LoVo (cell line): Measurements from ENCODE around the gene EFNA4.
A peak's percentile ranks its signal among the peaks of the same experiment; 100 is the strongest.
"Not testable (repeated sequence)": the region's sequence is repeated elsewhere in the genome, so short reads cannot be mapped to it uniquely, and the experiment has no call there.

ENCODE experiments used
- DNase-seq: peaks from one replicate; pipeline ENCODE4 v3.0.0-alpha.2; 2016; ENCODE audit warnings: low spot score

Gene EFNA4

GRCh38 chr1:155091071-155092051 is 27.8 kb downstream of the EFNA4 start:
- DNase-seq = peak; percentile 81

GRCh38 chr1:155092131-155092530 is 28.6 kb downstream of the EFNA4 start:
- DNase-seq = no peak

GRCh38 chr1:155092641-155093040 is 29.1 kb downstream of the EFNA4 start:
- DNase-seq = no peak

- DNase-seq = peak; percentile 37
These were observed 30.5 kb downstream of the EFNA4 start for GRCh38 chr1:155093911-155094621.

- DNase-seq = no peak
These were observed 31.0 kb downstream of the EFNA4 start for GRCh38 chr1:155094622-155094948.

GRCh38 chr1:155099331-155099730 is 35.8 kb downstream of the EFNA4 start:
- no peak for DNase-seq

- DNase-seq = no peak
These were observed 39.8 kb downstream of the EFNA4 start for GRCh38 chr1:155103325-155103724.

GRCh38 chr1:155104605-155105534 is 41.3 kb downstream of the EFNA4 start:
- no peak for DNase-seq

- no peak for DNase-seq
These were observed 42.1 kb downstream of the EFNA4 start for GRCh38 chr1:155105604-155106011.

GRCh38 chr1:155106862-155107261 is 43.3 kb downstream of the EFNA4 start:
- no peak for DNase-seq

- no peak for DNase-seq
These were observed 44.0 kb downstream of the EFNA4 start for GRCh38 chr1:155107309-155108264.

GRCh38 chr1:155108296-155108695 is 44.8 kb downstream of the EFNA4 start:
- no peak for DNase-seq

- DNase-seq = no peak
These were observed 46.8 kb downstream of the EFNA4 start for GRCh38 chr1:155110381-155110780.

- no peak for DNase-seq
These were observed 47.3 kb downstream of the EFNA4 start for GRCh38 chr1:155110826-155111225.

GRCh38 chr1:155113450-155113980 is 50.0 kb downstream of the EFNA4 start:
- DNase-seq = no peak

- DNase-seq = no peak
These were observed 52.7 kb downstream of the EFNA4 start for GRCh38 chr1:155116113-155116764.

- no peak for DNase-seq
These were observed 54.1 kb downstream of the EFNA4 start for GRCh38 chr1:155117610-155118009.

GRCh38 chr1:155118090-155118489 is 54.5 kb downstream of the EFNA4 start:
- DNase-seq = not testable (repeated sequence)
